ENCODE data around the gene TMEM229A. TPM values are rescaled to one million over a fixed set of nuclear protein-coding genes. Genes with fewer than 3 reads are reported as not detected.

Gene TMEM229A
- total RNA-seq, 2 experiments from 2014 or later, result not detected

GRCh38 chr7:124022551-124022950 is 10.3 kb downstream of the TMEM229A start:
- no peaks in the 10 kb centered on the region for H3K36me3 Mint-ChIP-seq (ENCODE audit: low read depth)

GRCh38 chr7:124020060-124020459 is 12.8 kb downstream of the TMEM229A start:
- intact Hi-C loops (cut with DNase I, micrococcal nuclease), result loop anchor here in 1 of 2 experiments (5.0 kb wide), 1 partner anchor 52 kb away; no protein-coding TSS in a partner anchor
- ATAC-seq (ENCODE audit: poor library complexity) (no peak), DNase-seq (no peak)
- H3K9me3 Mint-ChIP-seq, result peaks cover 3% of the 10 kb centered on the region
- no peak overlapping the region for H3K4me3 Mint-ChIP-seq
- H3K36me3 Mint-ChIP-seq (ENCODE audit: low read depth), result no peaks in the 10 kb centered on the region
- no peak for TF ChIP-seq CTCF (IDR thresholded peaks at IDR 0.05)
- POLR2A ChIA-PET, result no interaction called here
- no peak overlapping the region for H3K27ac Mint-ChIP-seq
- Histone ChIP-seq H3K4me1 (ENCODE audit: insufficient read depth, low read length) (no peaks in the 10 kb centered on the region), H3K27me3 (ENCODE audit: control insufficient read depth in 1 of 2, insufficient read depth in 2 of 2, low read length in 2 of 2) (no peaks in the 10 kb centered on the region), H3K27ac (ENCODE audit: low read depth in 1 of 2, low read length in 2 of 2) (no peak overlapping the region), H3K4me3 (ENCODE audit: low read length) (no peak overlapping the region), H3K36me3 (ENCODE audit: insufficient read depth, low read length) (no peaks in the 10 kb centered on the region), H3K9me3 (ENCODE audit: control insufficient read depth in 1 of 2, insufficient read depth in 1 of 2, low read length in 2 of 2) (no peaks in the 10 kb centered on the region)
- no peaks in the 10 kb centered on the region for H3K4me1 Mint-ChIP-seq (ENCODE audit: low read depth)
- CTCF ChIA-PET, result no interaction called here
- no peaks in the 10 kb centered on the region for H3K27me3 Mint-ChIP-seq

More at GRCh38 chr7:124022551-124022950, 10.3 kb downstream of the TMEM229A start:
- no peak for ATAC-seq (ENCODE audit: poor library complexity)
- Histone ChIP-seq H3K4me3 (ENCODE audit: low read length) (no peak overlapping the region), H3K27ac (ENCODE audit: low read depth in 1 of 2, low read length in 2 of 2) (no peak overlapping the region), H3K27me3 (ENCODE audit: control insufficient read depth in 1 of 2, insufficient read depth in 2 of 2, low read length in 2 of 2) (no peaks in the 10 kb centered on the region), H3K9me3 (ENCODE audit: control insufficient read depth in 1 of 2, insufficient read depth in 1 of 2, low read length in 2 of 2) (no peaks in the 10 kb centered on the region), H3K4me1 (ENCODE audit: insufficient read depth, low read length) (no peaks in the 10 kb centered on the region), H3K36me3 (ENCODE audit: insufficient read depth, low read length) (no peaks in the 10 kb centered on the region)
- H3K27ac Mint-ChIP-seq, result no peak overlapping the region
- peaks cover 3% of the 10 kb centered on the region for H3K9me3 Mint-ChIP-seq
- peaks cover 6% of the 10 kb centered on the region for H3K27me3 Mint-ChIP-seq
- intact Hi-C loops (cut with DNase I, micrococcal nuclease), result loop anchor here in 1 of 2 experiments (5.0 kb wide), 1 partner anchor 50 kb away; no protein-coding TSS in a partner anchor
- no peak for TF ChIP-seq CTCF (IDR thresholded peaks at IDR 0.05)
- no peak for DNase-seq
- H3K4me1 Mint-ChIP-seq (ENCODE audit: low read depth), result no peaks in the 10 kb centered on the region
- POLR2A ChIA-PET, result no interaction called here
- no peak overlapping the region for H3K4me3 Mint-ChIP-seq
- CTCF ChIA-PET, result no interaction called here

- ATAC-seq (ENCODE audit: poor library complexity) (no peak), DNase-seq (no peak)
- Histone ChIP-seq H3K36me3 (ENCODE audit: insufficient read depth, low read length) (no peaks in the 10 kb centered on the region), H3K27me3 (ENCODE audit: control insufficient read depth in 1 of 2, insufficient read depth in 2 of 2, low read length in 2 of 2) (no peaks in the 10 kb centered on the region), H3K27ac (ENCODE audit: low read depth in 1 of 2, low read length in 2 of 2) (no peak overlapping the region), H3K4me3 (ENCODE audit: low read length) (no peak overlapping the region), H3K4me1 (ENCODE audit: insufficient read depth, low read length) (no peaks in the 10 kb centered on the region), H3K9me3 (ENCODE audit: control insufficient read depth in 1 of 2, insufficient read depth in 1 of 2, low read length in 2 of 2) (no peaks in the 10 kb centered on the region)
- intact Hi-C loops (cut with DNase I, micrococcal nuclease), result no loop called here
- Mint-ChIP-seq H3K9me3 (no peaks in the 10 kb centered on the region), H3K4me3 (no peak overlapping the region), H3K36me3 (ENCODE audit: low read depth) (no peaks in the 10 kb centered on the region), H3K4me1 (ENCODE audit: low read depth) (no peaks in the 10 kb centered on the region), H3K27me3 (no peaks in the 10 kb centered on the region), H3K27ac (no peak overlapping the region)
- ChIA-PET CTCF (no interaction called here), POLR2A (no interaction called here)
- no peak for TF ChIP-seq CTCF (IDR thresholded peaks at IDR 0.05)
Measured at GRCh38 chr7:124013306-124013705, 19.6 kb downstream of the TMEM229A start.
